Activated CD4-positive, CD25-positive, alpha-beta regulatory T cell (primary cell): Measurements from ENCODE around the gene INS.
"Not testable (repeated sequence)": the region's sequence is repeated elsewhere in the genome, so short reads cannot be mapped to it uniquely, and the experiment has no call there.

Source experiments
- DNase-seq, 4 experiments: peaks; one replicate each; lab custom pipeline; 2025; lab: John Stamatoyannopoulos, UW

The INS gene

GRCh38 chr11:2198621-2199365, 37.8 kb upstream of the INS start:
- no peak for DNase-seq

GRCh38 chr11:2197771-2198520, 36.9 kb upstream of the INS start:
- no peak for DNase-seq

- peak; percentile 37 to 60 (median 52) for DNase-seq
Observed at GRCh38 chr11:2196970-2197770, 36.2 kb upstream of the INS start.

- DNase-seq: no peak
Observed at GRCh38 chr11:2195756-2196088, 34.7 kb upstream of the INS start.

GRCh38 chr11:2194877-2195755, 34.1 kb upstream of the INS start:
- DNase-seq: peak in 2 of 4 experiments; percentile 36 to 39

GRCh38 chr11:2193888-2194595, 33.0 kb upstream of the INS start:
- not testable (repeated sequence) for DNase-seq

- DNase-seq: no peak
Observed at GRCh38 chr11:2193099-2193887, 32.3 kb upstream of the INS start.

- no peak for DNase-seq
Observed at GRCh38 chr11:2192435-2192834, 31.4 kb upstream of the INS start.

GRCh38 chr11:2191883-2192282, 30.9 kb upstream of the INS start:
- no peak for DNase-seq

- DNase-seq: no peak
Observed at GRCh38 chr11:2190657-2191471, 29.9 kb upstream of the INS start.

GRCh38 chr11:2189938-2190656, 29.1 kb upstream of the INS start:
- no peak for DNase-seq

- DNase-seq: no peak
Observed at GRCh38 chr11:2188745-2189144, 27.7 kb upstream of the INS start.

GRCh38 chr11:2187280-2187707, 26.3 kb upstream of the INS start:
- DNase-seq: no peak

- DNase-seq: peak in 1 of 4 experiments; percentile 25
Observed at GRCh38 chr11:2186669-2187279, 25.8 kb upstream of the INS start.

GRCh38 chr11:2185324-2186085, 24.5 kb upstream of the INS start:
- no peak for DNase-seq

- DNase-seq: no peak
Observed at GRCh38 chr11:2182692-2183474, 21.9 kb upstream of the INS start.

GRCh38 chr11:2182075-2182474, 21.1 kb upstream of the INS start:
- DNase-seq: no peak
